T-cell (primary cell): ENCODE measurements around the gene LYST. TPM values are rescaled to one million over a fixed set of nuclear protein-coding genes. Genes with fewer than 3 reads are reported as not detected.

Experiments used
- ATAC-seq, 4 experiments: fragments of 200-7000 bp in 3 of 4; fragments of 150-1000 bp in 1 of 4; cut with Tn5 transposase; replicated peaks in 1 of 4; 1 replicate in 3 of 4; 2 replicates in 1 of 4; pipeline ENCODE4 v1.10.0; 2021; ENCODE audit warnings: moderate library complexity in 3 of 4, mild to moderate bottlenecking in 2 of 4, moderate number of reproducible peaks in 1 of 4
- CTCF ChIA-PET, 2 donors: fragments of 300-600 bp; sonication (Branson Sonifier 250); formaldehyde crosslinking; loops; one replicate each; lab custom pipeline; 2022; ENCODE audit warnings: antibody characterized with exemption in 2 of 2; lab: Charles Lee
- POLR2A ChIA-PET, 2 donors: fragments of 300-600 bp; sonication (Branson Sonifier 250); formaldehyde crosslinking; loops; one replicate each; lab custom pipeline; 2022; ENCODE audit warnings: antibody characterized with exemption in 2 of 2; lab: Charles Lee
- DNase-seq, 35 experiments: peaks; one replicate each; pipeline versions ENCODE4 v3.0.0 to v3.0.0-alpha.2; 2013 to 2023
- H3K27ac ChIP-seq: one replicate; pipeline ENCODE4 v1.5.1; 2013; ENCODE audit warnings: low read length
- H3K27me3 ChIP-seq, 2 experiments: replicated peaks in 1 of 2; 1 replicate in 1 of 2; 2 replicates in 1 of 2; pipeline versions ENCODE4 v1.6.1 to v1.7.0; 2013; ENCODE audit warnings: low read length in 1 of 2, mixed read lengths in 1 of 2; ENCODE audit not compliant: control insufficient read depth in 2 of 2, insufficient read depth in 2 of 2; ENCODE audit errors: extremely low read depth in 1 of 2
- H3K36me3 ChIP-seq, 2 donors: 1 replicate in 1 of 2; 2 replicates in 1 of 2; pipeline versions ENCODE4 v1.6.1 to v1.7.0; 2013; ENCODE audit warnings: low read length in 1 of 2; ENCODE audit not compliant: control insufficient read depth in 2 of 2, insufficient read depth in 1 of 2; ENCODE audit errors: extremely low read depth in 1 of 2
- H3K4me1 ChIP-seq, 2 experiments: 1 replicate in 1 of 2; 2 replicates in 1 of 2; pipeline versions ENCODE4 v1.6.1 to v1.7.0; 2013; ENCODE audit warnings: low read length in 2 of 2, mixed read lengths in 1 of 2; ENCODE audit not compliant: insufficient read depth in 2 of 2, control insufficient read depth in 1 of 2; ENCODE audit errors: extremely low read depth in 1 of 2
- H3K4me3 ChIP-seq, 2 donors: 1 replicate in 1 of 2; 2 replicates in 1 of 2; pipeline versions ENCODE4 v1.5.1 to v1.7.0; 2013; ENCODE audit warnings: mild to moderate bottlenecking in 2 of 2, low read length in 1 of 2, moderate library complexity in 1 of 2; ENCODE audit not compliant: control insufficient read depth in 1 of 2; ENCODE audit errors: extremely low read depth in 1 of 2
- H3K9me3 ChIP-seq: 2 replicates; pipeline ENCODE4 v1.7.0; 2013
- H3K27ac Mint-ChIP-seq, 2 donors: one replicate each; pipeline ENCODE4 v1.8.0; 2020 to 2021; ENCODE audit warnings: mild to moderate bottlenecking in 2 of 2, mixed read lengths in 2 of 2
- H3K27me3 Mint-ChIP-seq, 2 donors: one replicate each; pipeline ENCODE4 v1.8.0; 2021 to 2022; ENCODE audit warnings: mixed read lengths in 2 of 2
- H3K36me3 Mint-ChIP-seq: one replicate; pipeline ENCODE4 v1.8.0; 2021; ENCODE audit warnings: mixed read lengths
- H3K4me1 Mint-ChIP-seq, 3 donors: one replicate each; pipeline ENCODE4 v1.8.0; 2020 to 2022; ENCODE audit warnings: mixed read lengths in 3 of 3, mild to moderate bottlenecking in 1 of 3
- H3K4me3 Mint-ChIP-seq, 3 donors: one replicate each; pipeline ENCODE4 v1.8.0; 2020 to 2022; ENCODE audit warnings: mild to moderate bottlenecking in 3 of 3, mixed read lengths in 3 of 3, moderate library complexity in 3 of 3
- H3K9me3 Mint-ChIP-seq, 3 donors: one replicate each; pipeline ENCODE4 v1.8.0; 2020 to 2022; ENCODE audit warnings: mixed read lengths in 3 of 3
- WGBS: methylation state at CpG from one replicate; pipeline ENCODE4 v1.1.5; 2013; ENCODE audit warnings: missing lambda C conversion rate; ENCODE audit not compliant: insufficient coverage; 5-methylcytosine and 5-hydroxymethylcytosine counted together
- total RNA-seq, 35 experiments: library from RNA in 6 of 35; stranded (reverse) in 6 of 35; fragments of 120-200 nt in 1 of 35; gene quantifications; one replicate each; pipeline versions ENCODE4 v1.2.1 to v1.2.4 and lab custom pipeline; 2013 to 2026

LYST gene
- total RNA-seq, 5 donors from 2014 or later (not counting 1 experiment from before 2014, with no cell fraction given) = 19.7 to 37.9 (median 29.1) TPM

- no peak for DNase-seq
- Mint-ChIP-seq H3K9me3 (no peaks in the 10 kb centered on the region), H3K36me3 (peaks cover 46% of the 10 kb centered on the region), H3K27me3 (no peaks in the 10 kb centered on the region), H3K27ac (no peak overlapping the region), H3K4me1 (no peaks in the 10 kb centered on the region), H3K4me3 (no peak overlapping the region)
- H3K4me3 ChIP-seq = no peak overlapping the region
- H3K4me1 ChIP-seq = no peaks in the 10 kb centered on the region
- no peak for ATAC-seq
- POLR2A ChIA-PET = no interaction called here
- H3K9me3 ChIP-seq = no peaks in the 10 kb centered on the region
- CTCF ChIA-PET = no interaction called here
- 100% methylated on average over 1 of the region's 2 CpGs for WGBS
- no peak overlapping the region for H3K27ac ChIP-seq
- H3K27me3 ChIP-seq = no peaks in the 10 kb centered on the region
- peaks cover 7 to 37% of the 10 kb centered on the region in 2 donors for H3K36me3 ChIP-seq
Observed at GRCh38 chr1:235748747-235749146, 118.0 kb downstream of the LYST start.

GRCh38 chr1:235746245-235746644 is 120.5 kb downstream of the LYST start:
- ChIA-PET CTCF (no interaction called here), POLR2A (no interaction called here)
- Mint-ChIP-seq H3K27me3 (no peaks in the 10 kb centered on the region), H3K4me3 (no peak overlapping the region), H3K4me1 (no peaks in the 10 kb centered on the region), H3K27ac (no peak overlapping the region), H3K9me3 (no peaks in the 10 kb centered on the region), H3K36me3 (peaks cover 60% of the 10 kb centered on the region)
- no peak overlapping the region for H3K27ac ChIP-seq
- no peak overlapping the region for H3K4me3 ChIP-seq
- no peaks in the 10 kb centered on the region for H3K4me1 ChIP-seq
- H3K36me3 ChIP-seq = peaks cover 7 to 44% of the 10 kb centered on the region in 2 donors
- H3K27me3 ChIP-seq = no peaks in the 10 kb centered on the region
- H3K9me3 ChIP-seq = no peaks in the 10 kb centered on the region
- WGBS = 90% methylated on average over 2 of the region's 6 CpGs
- no peak for DNase-seq
- no peak for ATAC-seq

- no peak for ATAC-seq
- 100% methylated on average over 1 of the region's 4 CpGs for WGBS
- no peaks in the 10 kb centered on the region for H3K27me3 Mint-ChIP-seq
- H3K36me3 ChIP-seq = peaks cover 7 to 43% of the 10 kb centered on the region in 2 donors
- no peaks in the 10 kb centered on the region for H3K9me3 ChIP-seq
- H3K4me3 Mint-ChIP-seq = no peak overlapping the region
- peak overlapping the region in 1 of 2 donors; percentile 4 for H3K27ac Mint-ChIP-seq
- H3K4me3 ChIP-seq = no peak overlapping the region
- no peaks in the 10 kb centered on the region for H3K4me1 ChIP-seq
- H3K9me3 Mint-ChIP-seq = no peaks in the 10 kb centered on the region
- CTCF ChIA-PET = no interaction called here
- peaks cover 55% of the 10 kb centered on the region for H3K36me3 Mint-ChIP-seq
- H3K4me1 Mint-ChIP-seq = no peaks in the 10 kb centered on the region
- POLR2A ChIA-PET = interaction anchor here in 1 of 2 donors (0.7 kb wide), 1 partner anchor 18 kb away, joined by 4 read pairs; no protein-coding TSS in a partner anchor
- no peak for DNase-seq
- H3K27ac ChIP-seq = no peak overlapping the region
- no peaks in the 10 kb centered on the region for H3K27me3 ChIP-seq
Observed at GRCh38 chr1:235745503-235746136, 121.1 kb downstream of the LYST start.

GRCh38 chr1:235742914-235743599 is 123.6 kb downstream of the LYST start:
- CTCF ChIA-PET = no interaction called here
- no peaks in the 10 kb centered on the region for H3K4me1 Mint-ChIP-seq

GRCh38 chr1:235741294-235741693 is 125.4 kb downstream of the LYST start:
- ChIA-PET POLR2A (no interaction called here), CTCF (no interaction called here)
- H3K9me3 ChIP-seq = no peaks in the 10 kb centered on the region
- WGBS = 100% methylated on average over 3 of the region's 5 CpGs
- H3K36me3 ChIP-seq = peaks cover 7 to 48% of the 10 kb centered on the region in 2 donors
- Mint-ChIP-seq H3K27me3 (no peaks in the 10 kb centered on the region), H3K27ac (no peak overlapping the region), H3K9me3 (no peaks in the 10 kb centered on the region), H3K36me3 (peaks cover 68% of the 10 kb centered on the region), H3K4me3 (no peak overlapping the region), H3K4me1 (no peaks in the 10 kb centered on the region)
- no peaks in the 10 kb centered on the region for H3K27me3 ChIP-seq
- ATAC-seq (no peak), DNase-seq (no peak)
- no peak overlapping the region for H3K4me3 ChIP-seq
- H3K4me1 ChIP-seq = no peaks in the 10 kb centered on the region
- no peak overlapping the region for H3K27ac ChIP-seq

More at GRCh38 chr1:235742914-235743599, 123.6 kb downstream of the LYST start:
- Histone ChIP-seq H3K4me3 (no peak overlapping the region), H3K9me3 (no peaks in the 10 kb centered on the region), H3K27me3 (no peaks in the 10 kb centered on the region), H3K27ac (no peak overlapping the region), H3K4me1 (no peaks in the 10 kb centered on the region), H3K36me3 (peaks cover 7 to 48% of the 10 kb centered on the region in 2 donors)
- no peak for DNase-seq
- H3K4me3 Mint-ChIP-seq = no peak overlapping the region
- no peaks in the 10 kb centered on the region for H3K9me3 Mint-ChIP-seq
- no peak for ATAC-seq
- H3K27me3 Mint-ChIP-seq = no peaks in the 10 kb centered on the region
- POLR2A ChIA-PET = no interaction called here
- H3K36me3 Mint-ChIP-seq = peaks cover 61% of the 10 kb centered on the region
- no peak overlapping the region for H3K27ac Mint-ChIP-seq
- WGBS = no CpG with 5 or more reads among the region's 5 CpGs

GRCh38 chr1:235739631-235740030 is 127.1 kb downstream of the LYST start:
- no peaks in the 10 kb centered on the region for H3K27me3 ChIP-seq
- H3K36me3 ChIP-seq = peaks cover 0 to 36% of the 10 kb centered on the region in 2 donors
- Mint-ChIP-seq H3K4me1 (peaks cover 0 to 2% (median 0%) of the 10 kb centered on the region in 3 donors), H3K9me3 (no peaks in the 10 kb centered on the region), H3K4me3 (no peak overlapping the region), H3K27ac (no peak overlapping the region), H3K27me3 (no peaks in the 10 kb centered on the region), H3K36me3 (peaks cover 59% of the 10 kb centered on the region)
- H3K4me1 ChIP-seq = no peaks in the 10 kb centered on the region
- CTCF ChIA-PET = interaction anchor here in 1 of 2 donors (0.8 kb wide), 1 partner anchor 226 kb away, joined by 3 read pairs; no protein-coding TSS in a partner anchor
- H3K4me3 ChIP-seq = no peak overlapping the region
- H3K9me3 ChIP-seq = no peaks in the 10 kb centered on the region
- WGBS = no CpG with 5 or more reads among the region's 6 CpGs
- ATAC-seq (no peak), DNase-seq (no peak)
- POLR2A ChIA-PET = no interaction called here
- H3K27ac ChIP-seq = no peak overlapping the region
